Transverse colon (tissue), 4 donors: ENCODE measurements around the gene ASIC2. TPM values are rescaled to one million over a fixed set of nuclear protein-coding genes. Genes with fewer than 3 reads are reported as not detected.
A peak's percentile ranks its signal among the peaks of the same experiment; 100 is the strongest.

Experiments
- DNase-seq: peaks from one replicate; pipeline ENCODE4 v3.0.0-alpha.2; 2019
- H3K27ac ChIP-seq, 4 donors: fragments of 200-600 bp; sonication (generic); 2 replicates each; pipeline ENCODE4 v1.5.1; 2016 to 2018; ENCODE audit warnings: inconsistent platforms in 4 of 4
- H3K27me3 ChIP-seq: fragments of 200-600 bp; sonication (generic); 2 replicates; pipeline ENCODE4 v1.5.1; 2017; ENCODE audit warnings: inconsistent platforms
- H3K36me3 ChIP-seq, 4 donors: fragments of 200-600 bp; sonication (generic); 2 replicates each; pipeline ENCODE4 v1.5.1; 2017 to 2019; ENCODE audit warnings: inconsistent platforms in 4 of 4
- H3K4me1 ChIP-seq, 4 donors: fragments of 200-600 bp; sonication (generic); 2 replicates each; pipeline ENCODE4 v1.5.1; 2017 to 2020; ENCODE audit warnings: inconsistent platforms in 4 of 4
- H3K4me3 ChIP-seq, 4 donors: fragments of 200-600 bp; sonication (generic); 1 replicate in 1 of 4; 2 replicates in 3 of 4; pipeline versions ENCODE4 v1.5.1 to v1.6.1; 2017 to 2019; ENCODE audit warnings: inconsistent platforms in 4 of 4
- H3K9me3 ChIP-seq, 2 donors: fragments of 200-600 bp; sonication (generic); 2 replicates each; pipeline ENCODE4 v1.5.1; 2017 to 2019; ENCODE audit warnings: inconsistent platforms in 2 of 2
- EP300 ChIP-seq: sonication (generic); formaldehyde crosslinking; IDR thresholded peaks from one replicate; pipeline ENCODE4 v1.6.1; 2017; ENCODE audit warnings: antibody characterized with exemption, low read depth
- POLR2A ChIP-seq: fragments of 450-650 bp; IDR thresholded peaks from one replicate; pipeline ENCODE4 v1.6.1; 2016; ENCODE audit warnings: antibody characterized with exemption, mild to moderate bottlenecking, moderate library complexity
- POLR2AphosphoS5 ChIP-seq, 3 donors: sonication (generic); formaldehyde crosslinking; IDR thresholded peaks; one replicate each; pipeline ENCODE4 v1.6.1; 2016; ENCODE audit warnings: antibody characterized with exemption in 3 of 3
- WGBS, 2 donors: methylation state at CpG; one replicate each; pipeline ENCODE4 v1.1.5; 2018; ENCODE audit warnings: low coverage in 1 of 2; 5-methylcytosine and 5-hydroxymethylcytosine counted together
- in situ Hi-C, 4 donors: fragments of 200-750 bp; cut with MboI; loops; one replicate each; pipeline versions ENCODE4 v1.15.0 to v1.15.1; 2017; ENCODE audit warnings: low sequenced_read_pairs in 3 of 4, low pct_ligation_motif_present in 1 of 4, low pct_unique_long_range_greater_than_20kb in 1 of 4
- intact Hi-C: fragments of 100-400 bp; cut with DNase I; formaldehyde crosslinking; loops from one replicate; pipeline ENCODE4 v1.15.1; 2023; ENCODE audit warnings: low total_unique reads
- total RNA-seq, 4 donors: library from RNA; depleted of rRNA; stranded (reverse); fragments of >200 nt; gene quantifications; one replicate each; pipeline ENCODE4 v1.1.0, GENCODE V29; 2016
- TF ChIP-seq, protein P1 (sequence below), 5 experiments: fragments of 200-600 bp in 3 of 5; fragments of 450-650 bp in 2 of 5; sonication (generic) in 3 of 5; IDR thresholded peaks; 1 replicate in 2 of 5; 2 replicates in 3 of 5; pipeline ENCODE4 v1.5.1; 2016 to 2017; ENCODE audit warnings: antibody characterized with exemption in 5 of 5, inconsistent platforms in 3 of 5, mild to moderate bottlenecking in 2 of 5, moderate library complexity in 1 of 5

The ASIC2 gene
- total RNA-seq, 4 donors from 2014 or later, result 0.16 to 0.55 TPM; not detected in 2

DNA sequence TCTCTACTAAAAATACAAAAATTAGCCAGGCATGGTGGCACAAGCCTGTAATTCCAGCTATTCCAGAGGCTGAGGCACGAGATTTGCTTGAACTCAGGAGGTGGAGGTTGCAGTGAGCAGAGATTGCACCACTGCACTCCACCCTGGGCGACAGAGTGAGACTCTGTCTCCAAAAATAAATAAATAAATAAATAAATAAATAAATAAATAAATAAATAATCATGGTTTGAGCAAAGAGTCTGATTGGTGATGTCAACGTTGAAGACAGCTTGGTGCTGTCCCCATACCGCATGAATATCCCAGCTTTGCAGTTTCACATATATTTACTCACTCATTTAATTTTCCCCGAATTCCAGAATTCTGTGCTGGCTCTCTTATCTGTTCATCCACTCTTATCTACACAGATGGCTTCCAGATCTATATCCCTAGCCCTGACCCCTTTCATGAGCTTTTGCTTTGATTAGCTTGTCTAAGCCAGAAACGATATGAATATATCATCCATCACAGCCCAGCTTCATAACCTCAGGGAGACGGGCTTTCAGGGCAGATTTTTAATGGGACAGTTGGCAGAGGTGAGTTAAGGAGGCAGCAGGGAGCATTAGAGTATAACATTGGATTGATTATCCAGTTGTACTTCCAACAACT, 210.4 kb downstream of the ASIC2 start:
- WGBS, 2 donors, result 83 to 86% methylated on average over 6 to 7 of the region's 7 CpGs

DNA sequence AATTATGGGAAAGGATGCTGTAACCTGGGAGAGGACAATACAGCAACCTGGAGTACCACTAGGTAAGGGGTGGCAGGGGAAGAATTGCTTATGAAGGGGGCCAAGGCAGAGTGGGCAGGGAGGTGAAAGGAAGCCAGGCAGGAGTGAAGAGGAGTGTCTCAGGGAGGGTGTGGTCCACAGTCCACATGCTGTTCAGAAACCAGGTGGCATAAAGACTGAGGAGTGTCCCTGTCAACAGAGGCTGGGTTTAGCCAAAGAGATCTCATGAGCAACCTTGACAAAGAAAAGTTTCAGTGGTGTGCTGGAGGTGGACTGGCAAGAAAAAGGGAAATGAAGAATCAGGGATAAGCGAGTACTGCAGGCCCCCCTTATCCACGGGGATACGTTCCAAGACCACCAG, 213.0 kb downstream of the ASIC2 start:
- in situ Hi-C loops, result no loop called here

More for the DNA sequence above, 210.4 kb downstream of the ASIC2 start:
- no peak for DNase-seq
- H3K36me3 ChIP-seq, result no peaks in the 10 kb centered on the region
- peaks cover 0 to 29% (median 3%) of the 10 kb centered on the region in 4 donors for H3K4me1 ChIP-seq
- TF ChIP-seq EP300 (no peak), POLR2AphosphoS5 (IDR thresholded peaks at IDR 0.05) (no peak), POLR2A (no peak)
- TF ChIP-seq, protein P1, sequence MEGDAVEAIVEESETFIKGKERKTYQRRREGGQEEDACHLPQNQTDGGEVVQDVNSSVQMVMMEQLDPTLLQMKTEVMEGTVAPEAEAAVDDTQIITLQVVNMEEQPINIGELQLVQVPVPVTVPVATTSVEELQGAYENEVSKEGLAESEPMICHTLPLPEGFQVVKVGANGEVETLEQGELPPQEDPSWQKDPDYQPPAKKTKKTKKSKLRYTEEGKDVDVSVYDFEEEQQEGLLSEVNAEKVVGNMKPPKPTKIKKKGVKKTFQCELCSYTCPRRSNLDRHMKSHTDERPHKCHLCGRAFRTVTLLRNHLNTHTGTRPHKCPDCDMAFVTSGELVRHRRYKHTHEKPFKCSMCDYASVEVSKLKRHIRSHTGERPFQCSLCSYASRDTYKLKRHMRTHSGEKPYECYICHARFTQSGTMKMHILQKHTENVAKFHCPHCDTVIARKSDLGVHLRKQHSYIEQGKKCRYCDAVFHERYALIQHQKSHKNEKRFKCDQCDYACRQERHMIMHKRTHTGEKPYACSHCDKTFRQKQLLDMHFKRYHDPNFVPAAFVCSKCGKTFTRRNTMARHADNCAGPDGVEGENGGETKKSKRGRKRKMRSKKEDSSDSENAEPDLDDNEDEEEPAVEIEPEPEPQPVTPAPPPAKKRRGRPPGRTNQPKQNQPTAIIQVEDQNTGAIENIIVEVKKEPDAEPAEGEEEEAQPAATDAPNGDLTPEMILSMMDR (IDR thresholded peaks at IDR 0.05), result no peak
- intact Hi-C loops (no loop called here), in situ Hi-C loops (no loop called here)
- H3K9me3 ChIP-seq, result no peaks in the 10 kb centered on the region
- H3K4me3 ChIP-seq, result no peak overlapping the region
- H3K27ac ChIP-seq, result no peak overlapping the region
- no peaks in the 10 kb centered on the region for H3K27me3 ChIP-seq

DNA sequence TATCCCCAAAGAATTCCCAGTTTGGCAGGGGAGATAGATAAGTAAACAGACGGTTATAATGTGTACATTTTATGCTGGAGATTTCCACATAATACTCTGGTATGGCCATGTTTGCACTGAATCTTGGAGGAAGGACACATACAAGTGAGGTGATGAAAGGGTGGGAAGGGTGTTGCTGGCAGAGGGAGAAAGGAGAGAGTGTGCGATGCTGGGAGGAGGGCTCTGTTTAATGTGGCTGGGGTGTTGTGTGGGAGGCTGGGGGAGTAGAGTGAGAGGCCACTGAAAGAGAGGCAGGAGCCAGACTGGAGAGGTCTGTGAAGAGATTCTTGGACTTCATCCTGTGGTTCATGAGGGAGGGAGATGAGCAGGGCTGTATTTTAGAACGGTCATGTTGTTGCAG, 213.9 kb downstream of the ASIC2 start:
- in situ Hi-C loops (no loop called here), intact Hi-C loops (no loop called here)
- DNase-seq, result no peak
- Histone ChIP-seq H3K9me3 (no peaks in the 10 kb centered on the region), H3K4me1 (peaks cover 0 to 10% (median 1%) of the 10 kb centered on the region in 4 donors), H3K27ac (no peak overlapping the region), H3K27me3 (peaks cover 6% of the 10 kb centered on the region), H3K4me3 (no peak overlapping the region), H3K36me3 (no peaks in the 10 kb centered on the region)
- no peak for TF ChIP-seq EP300
- TF ChIP-seq POLR2A, result no peak
- TF ChIP-seq, protein P1 (IDR thresholded peaks at IDR 0.05), result no peak
- 50 to 56% methylated on average over 2 to 3 of the region's 3 CpGs for WGBS, 2 donors

More for the DNA sequence above, 213.0 kb downstream of the ASIC2 start:
- Histone ChIP-seq H3K27me3 (no peaks in the 10 kb centered on the region), H3K4me3 (no peak overlapping the region), H3K9me3 (no peaks in the 10 kb centered on the region), H3K27ac (peak overlapping the region in 3 of 4 donors; percentile 3 to 51 (median 5)), H3K4me1 (peaks cover 0 to 15% (median 1%) of the 10 kb centered on the region in 4 donors), H3K36me3 (no peaks in the 10 kb centered on the region)
- WGBS, 2 donors, result 65 to 78% methylated on average over 3 of the region's 3 CpGs
- DNase-seq, result peak; percentile 23
- TF ChIP-seq POLR2AphosphoS5 (IDR thresholded peaks at IDR 0.05), result no peak
- TF ChIP-seq EP300, result no peak
- TF ChIP-seq, protein P1 (IDR thresholded peaks at IDR 0.05), result no peak
- no peak for TF ChIP-seq POLR2A
- intact Hi-C loops, result no loop called here

GRCh38 chr17:33076979-33077378, 216.1 kb downstream of the ASIC2 start:
- intact Hi-C loops (no loop called here), in situ Hi-C loops (no loop called here)
- no peak for DNase-seq
- Histone ChIP-seq H3K27me3 (peaks cover 9% of the 10 kb centered on the region), H3K4me1 (peaks cover 0 to 4% (median 1%) of the 10 kb centered on the region in 4 donors), H3K4me3 (no peak overlapping the region), H3K36me3 (no peaks in the 10 kb centered on the region), H3K9me3 (no peaks in the 10 kb centered on the region), H3K27ac (no peak overlapping the region)
- WGBS, 2 donors, result 40 to 67% methylated on average over 1 of the region's 1 CpG
- TF ChIP-seq EP300 (no peak), POLR2AphosphoS5 (IDR thresholded peaks at IDR 0.05) (no peak), POLR2A (no peak)
- TF ChIP-seq, protein P1 (IDR thresholded peaks at IDR 0.05), result no peak
